WTC11 (cell line): ENCODE results near the gene ARID3B. TPM values are rescaled to one million over a fixed set of nuclear protein-coding genes. Genes with fewer than 3 reads are reported as not detected.

Experiments
- ATAC-seq: fragments of 200-7000 bp; cut with Tn5 transposase; 2 replicates; pipeline ENCODE4 v1.10.0; 2021; ENCODE audit warnings: mild to moderate bottlenecking, moderate library complexity
- CTCF ChIA-PET: fragments of 300-600 bp; sonication (Branson Sonifier 250); formaldehyde crosslinking; loops from one replicate; lab custom pipeline; 2021; ENCODE audit warnings: antibody characterized with exemption; lab: Charles Lee
- POLR2A ChIA-PET: fragments of 350-600 bp; sonication (Branson Sonifier 250); formaldehyde crosslinking; loops from one replicate; lab custom pipeline; 2021; ENCODE audit warnings: antibody characterized with exemption; lab: Charles Lee
- DNase-seq: peaks from one replicate; pipeline ENCODE4 v3.0.0; 2021; ENCODE audit warnings: low spot score
- H3K27ac Mint-ChIP-seq: 2 replicates; pipeline ENCODE4 v1.8.0; 2021; ENCODE audit warnings: mixed read lengths
- H3K27me3 Mint-ChIP-seq: 2 replicates; pipeline ENCODE4 v1.8.0; 2021; ENCODE audit warnings: low read depth, mild to moderate bottlenecking, moderate library complexity, mixed read lengths
- H3K36me3 Mint-ChIP-seq: 2 replicates; pipeline ENCODE4 v1.8.0; 2021; ENCODE audit warnings: mixed read lengths
- H3K4me1 Mint-ChIP-seq: 2 replicates; pipeline ENCODE4 v1.8.0; 2022; ENCODE audit warnings: mixed read lengths
- H3K4me3 Mint-ChIP-seq: 2 replicates; pipeline ENCODE4 v1.8.0; 2021; ENCODE audit warnings: mild to moderate bottlenecking, moderate library complexity, mixed read lengths
- H3K9me3 Mint-ChIP-seq: 2 replicates; pipeline ENCODE4 v1.8.0; 2021; ENCODE audit warnings: mixed read lengths
- CDX4 ChIP-seq: fragments of 250-450 bp; sonication (Bioruptor Pico); IDR thresholded peaks from 2 replicates; pipeline ENCODE4 v1.9.0; 2021; ENCODE audit warnings: moderate library complexity, mild to moderate bottlenecking, inconsistent platforms, borderline replicate concordance
- HMGXB4 ChIP-seq: sonication (generic); formaldehyde crosslinking; IDR thresholded peaks from 2 replicates; pipeline ENCODE4 v1.8.1; 2023; ENCODE audit warnings: mild to moderate bottlenecking, moderate library complexity, missing genetic modification reagents
- NR1H2 ChIP-seq: sonication (generic); formaldehyde crosslinking; IDR thresholded peaks from 2 replicates; pipeline ENCODE4 v1.9.0; 2021; ENCODE audit warnings: mild to moderate bottlenecking, moderate library complexity, missing genetic modification reagents
- STAT6 ChIP-seq: sonication (generic); formaldehyde crosslinking; conservative IDR thresholded peaks from 2 replicates; pipeline ENCODE4 v1.8.1; 2023; ENCODE audit warnings: mild to moderate bottlenecking, low read depth, missing genetic modification reagents, moderate library complexity
- TEAD1 ChIP-seq: sonication (generic); formaldehyde crosslinking; IDR thresholded peaks from 2 replicates; pipeline ENCODE4 v1.8.0; 2022; ENCODE audit warnings: mild to moderate bottlenecking, missing genetic modification reagents
- TP53 ChIP-seq: sonication (generic); formaldehyde crosslinking; IDR thresholded peaks from 2 replicates; pipeline ENCODE4 v1.8.1; 2023; ENCODE audit warnings: mild to moderate bottlenecking, missing genetic modification reagents
- ZNF138 ChIP-seq: sonication (generic); formaldehyde crosslinking; conservative IDR thresholded peaks from 2 replicates; pipeline ENCODE4 v1.8.1; 2022; ENCODE audit warnings: mild to moderate bottlenecking, moderate library complexity, missing genetic modification reagents
- ZNF423 ChIP-seq: fragments of 250-450 bp; sonication (Bioruptor Pico); IDR thresholded peaks from 2 replicates; pipeline ENCODE4 v2.1.2; 2022; ENCODE audit warnings: mild to moderate bottlenecking, moderate library complexity
- ZNF425 ChIP-seq: fragments of 250-450 bp; sonication (Bioruptor Pico); conservative IDR thresholded peaks from 2 replicates; pipeline ENCODE4 v1.9.0; 2021; ENCODE audit warnings: mild to moderate bottlenecking
- ZNF671 ChIP-seq: fragments of 250-450 bp; sonication (Bioruptor Pico); IDR thresholded peaks from 2 replicates; pipeline ENCODE4 v1.8.0; 2021; ENCODE audit warnings: mild to moderate bottlenecking
- total RNA-seq: library from RNA; stranded (reverse); gene quantifications from 3 replicates; pipeline ENCODE4 v1.2.3, GENCODE V29; 2021
- TF ChIP-seq, protein P1 (sequence below): sonication (generic); formaldehyde crosslinking; IDR thresholded peaks from 2 replicates; pipeline ENCODE4 v1.8.1; 2022; ENCODE audit warnings: mild to moderate bottlenecking, missing genetic modification reagents, moderate library complexity, borderline replicate concordance

ARID3B gene
- total RNA-seq, 1 experiment from 2014 or later, result 133 TPM

- no peak for DNase-seq
- Mint-ChIP-seq H3K9me3 (no peaks in the 10 kb centered on the region), H3K27ac (no peak overlapping the region), H3K4me3 (no peak overlapping the region), H3K27me3 (peaks cover 41% of the 10 kb centered on the region), H3K4me1 (peaks cover 10% of the 10 kb centered on the region), H3K36me3 (no peaks in the 10 kb centered on the region)
- ChIA-PET CTCF (interaction anchor here (3.8 to 4.3 kb wide), 2 partner anchors 10 to 20 kb away, joined by 20 to 29 read pairs; no protein-coding TSS in a partner anchor), POLR2A (interaction anchor here (1.1 kb wide), 1 partner anchor 13 kb away, joined by 3 read pairs; no protein-coding TSS in a partner anchor)
- TF ChIP-seq CDX4 (CRISPR knock-in tag), result no peak
- TF ChIP-seq STAT6, result no peak
- no peak for ATAC-seq
These were observed 70.8 kb downstream of the ARID3B start for GRCh38 chr15:74611834-74612233.

GRCh38 chr15:74612677-74613076 is 71.7 kb downstream of the ARID3B start:
- H3K4me1 Mint-ChIP-seq, result peaks cover 16% of the 10 kb centered on the region

GRCh38 chr15:74613089-74613952 is 72.3 kb downstream of the ARID3B start:
- no peak for DNase-seq
- Mint-ChIP-seq H3K4me3 (peak overlapping the region; percentile 86; the same call in 1 of the 2 replicates), H3K27ac (no peak overlapping the region), H3K4me1 (peaks cover 17% of the 10 kb centered on the region), H3K36me3 (no peaks in the 10 kb centered on the region), H3K27me3 (peaks cover 30% of the 10 kb centered on the region), H3K9me3 (no peaks in the 10 kb centered on the region)
- TF ChIP-seq ZNF423 (no peak), HMGXB4 (CRISPR knock-in tag) (no peak), ZNF425 (no peak)
- ChIA-PET CTCF (interaction anchor here (0.7 to 4.3 kb wide), 10 partner anchors 11 to 241 kb away, joined by 3 to 29 read pairs (median 6); partner anchors contain the start of gene ARID3B), POLR2A (interaction anchor here (0.5 to 3.4 kb wide), 4 partner anchors 15 to 147 kb away, joined by 3 to 16 read pairs (median 6); no protein-coding TSS in a partner anchor)
- no peak for ATAC-seq

More at GRCh38 chr15:74612677-74613076, 71.7 kb downstream of the ARID3B start:
- ChIA-PET CTCF (interaction anchor here (1.5 to 4.3 kb wide), 4 partner anchors 9 to 19 kb away, joined by 5 to 29 read pairs (median 14); no protein-coding TSS in a partner anchor), POLR2A (interaction anchor here (1.1 kb wide), 1 partner anchor 14 kb away, joined by 3 read pairs; no protein-coding TSS in a partner anchor)
- DNase-seq (no peak), ATAC-seq (no peak)
- H3K27me3 Mint-ChIP-seq, result peaks cover 37% of the 10 kb centered on the region
- H3K27ac Mint-ChIP-seq, result no peak overlapping the region
- no peaks in the 10 kb centered on the region for H3K9me3 Mint-ChIP-seq
- no peaks in the 10 kb centered on the region for H3K36me3 Mint-ChIP-seq
- TF ChIP-seq NR1H2 (no peak), ZNF671 (no peak), ZNF138 (CRISPR knock-in tag) (no peak), TEAD1 (CRISPR knock-in tag) (no peak), TP53 (CRISPR knock-in tag) (no peak)
- TF ChIP-seq, protein P1, sequence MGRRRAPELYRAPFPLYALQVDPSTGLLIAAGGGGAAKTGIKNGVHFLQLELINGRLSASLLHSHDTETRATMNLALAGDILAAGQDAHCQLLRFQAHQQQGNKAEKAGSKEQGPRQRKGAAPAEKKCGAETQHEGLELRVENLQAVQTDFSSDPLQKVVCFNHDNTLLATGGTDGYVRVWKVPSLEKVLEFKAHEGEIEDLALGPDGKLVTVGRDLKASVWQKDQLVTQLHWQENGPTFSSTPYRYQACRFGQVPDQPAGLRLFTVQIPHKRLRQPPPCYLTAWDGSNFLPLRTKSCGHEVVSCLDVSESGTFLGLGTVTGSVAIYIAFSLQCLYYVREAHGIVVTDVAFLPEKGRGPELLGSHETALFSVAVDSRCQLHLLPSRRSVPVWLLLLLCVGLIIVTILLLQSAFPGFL, result no peak
- no peak overlapping the region; the same call in 1 of the 2 replicates for H3K4me3 Mint-ChIP-seq
